Adrenal gland (tissue), 12 donors: ENCODE results near the gene CNTN5. TPM values are rescaled to one million over a fixed set of nuclear protein-coding genes. Genes with fewer than 3 reads are reported as not detected.
A peak's percentile ranks its signal among the peaks of the same experiment; 100 is the strongest.

ENCODE experiments used
- DNase-seq, 7 donors: peaks; one replicate each; pipeline ENCODE4 v3.0.0-alpha.2; 2019 to 2020
- H3K27ac ChIP-seq, 5 donors: fragments of 200-600 bp; sonication (generic) in 4 of 5; 1 replicate in 3 of 5; 2 replicates in 2 of 5; pipeline versions ENCODE4 v1.5.1 to v1.8.0; 2016 to 2020; ENCODE audit warnings: mild to moderate bottlenecking in 1 of 5
- H3K27me3 ChIP-seq: fragments of 200-600 bp; 2 replicates; pipeline ENCODE4 v1.8.0; 2021
- H3K36me3 ChIP-seq, 2 donors: fragments of 200-600 bp; replicated peaks in 1 of 2; 1 replicate in 1 of 2; 2 replicates in 1 of 2; pipeline versions ENCODE4 v1.5.1 to v1.8.0; 2018 to 2022
- H3K4me1 ChIP-seq, 2 donors: fragments of 200-600 bp; replicated peaks in 1 of 2; 1 replicate in 1 of 2; 2 replicates in 1 of 2; pipeline versions ENCODE4 v1.5.1 to v1.8.0; 2018 to 2021
- H3K4me3 ChIP-seq, 4 donors: fragments of 200-600 bp; sonication (generic) in 3 of 4; one replicate each; pipeline ENCODE4 v1.5.1; 2016 to 2018
- H3K9me3 ChIP-seq, 3 donors: fragments of 200-600 bp; sonication (generic) in 1 of 3; replicated peaks in 1 of 3; 1 replicate in 2 of 3; 2 replicates in 1 of 3; pipeline versions ENCODE4 v1.5.1 to v1.8.0; 2016 to 2021
- POLR2A ChIP-seq, 2 donors: fragments of 450-650 bp; IDR thresholded peaks; one replicate each; pipeline ENCODE4 v1.6.1; 2017; ENCODE audit warnings: antibody characterized with exemption in 2 of 2, mild to moderate bottlenecking in 2 of 2, moderate library complexity in 1 of 2
- WGBS, 4 donors: extraction: QIAGEN DNeasy Blood & Tissue Kit in 2 of 4; methylation state at CpG; one replicate each; pipeline versions ENCODE4 v1.1.5 to v1.1.7; 2013 to 2017; 5-methylcytosine and 5-hydroxymethylcytosine counted together
- intact Hi-C, 2 donors: fragments of 100-400 bp; cut with DNase I; formaldehyde crosslinking; loops; one replicate each; pipeline versions ENCODE4 v1.14.1 to v1.15.0; 2022 to 2023
- polyA plus RNA-seq, 3 donors: library from polyadenylated mRNA; stranded (reverse); fragments of 200-250 nt in 2 of 3; fragments of 350-450 nt in 1 of 3; fragmentation: Illumina TruSeq in 1 of 3; extraction: RNeasy Lipid Tissue Mini Kit (QIAGEN cat#74804) in 1 of 3; gene quantifications; one replicate each; pipeline ENCODE4 v1.2.3, GENCODE V29; 2013 to 2014
- total RNA-seq, 9 donors: library from RNA; depleted of rRNA in 4 of 9; stranded (reverse); fragments of >200 nt in 4 of 9; fragments of 120-200 nt in 1 of 9; fragmentation: NEBNext Ultra II Directional in 1 of 9; extraction: Animal tissue kit (Norgen Biotek cat#: 25700) in 1 of 9; gene quantifications; one replicate each; pipeline versions ENCODE4 v1.1.0 to v1.2.4, GENCODE V29; 2013 to 2023
- TF ChIP-seq, protein P1 (sequence below), 6 experiments: fragments of 450-650 bp in 4 of 6; fragments of 200-600 bp in 2 of 6; sonication (generic) in 1 of 6; IDR thresholded peaks; 1 replicate in 5 of 6; 2 replicates in 1 of 6; pipeline versions ENCODE4 v1.5.1 to v1.8.0; 2016 to 2021; ENCODE audit warnings: antibody characterized with exemption in 6 of 6, mild to moderate bottlenecking in 2 of 6, moderate library complexity in 1 of 6
- donor health status: healthy with polysubstance abuse.
- donor health status: Bipolar disorder and iron deficiency.
- donor health status: DM: yes; HTN: yes; CAD: no.
- donor health status: DM: no; HTN: no; CAD: no.
- donor health status: DM: no; HTN: no; CAD: no.
- donor health status: DM: yes; HTN: yes; CAD: no.

Gene CNTN5
- total and polyA plus RNA-seq, 12 donors: 0.07 to 107 (median 0.30) TPM; not detected in 8

DNA sequence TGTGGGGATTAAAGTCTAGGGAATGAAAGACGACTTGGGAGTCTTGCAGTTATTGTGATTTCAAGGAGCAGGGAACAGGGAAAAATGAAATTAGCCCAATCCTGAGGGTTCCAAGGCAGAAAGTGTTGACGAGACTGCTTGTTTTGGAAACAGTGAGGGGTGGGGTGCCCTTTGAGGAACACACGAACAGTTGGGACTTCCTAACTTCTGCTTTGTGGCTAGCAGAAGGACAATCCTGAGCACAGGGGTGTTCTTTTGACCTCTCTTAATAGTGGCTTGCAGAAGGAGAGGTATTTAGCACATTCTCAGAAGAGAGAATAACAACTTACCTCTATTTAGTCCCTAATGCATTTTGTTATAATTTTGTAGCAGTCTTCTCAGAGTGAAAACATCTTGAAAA, 1120.5 kb downstream of the CNTN5 start:
- intact Hi-C loops: no loop called here
- H3K27me3 ChIP-seq: no peaks in the 10 kb centered on the region
- H3K9me3 ChIP-seq: no peaks in the 10 kb centered on the region
- H3K4me1 ChIP-seq: no peaks in the 10 kb centered on the region
- TF ChIP-seq POLR2A (IDR thresholded peaks at IDR 0.05): no peak
- TF ChIP-seq, protein P1, sequence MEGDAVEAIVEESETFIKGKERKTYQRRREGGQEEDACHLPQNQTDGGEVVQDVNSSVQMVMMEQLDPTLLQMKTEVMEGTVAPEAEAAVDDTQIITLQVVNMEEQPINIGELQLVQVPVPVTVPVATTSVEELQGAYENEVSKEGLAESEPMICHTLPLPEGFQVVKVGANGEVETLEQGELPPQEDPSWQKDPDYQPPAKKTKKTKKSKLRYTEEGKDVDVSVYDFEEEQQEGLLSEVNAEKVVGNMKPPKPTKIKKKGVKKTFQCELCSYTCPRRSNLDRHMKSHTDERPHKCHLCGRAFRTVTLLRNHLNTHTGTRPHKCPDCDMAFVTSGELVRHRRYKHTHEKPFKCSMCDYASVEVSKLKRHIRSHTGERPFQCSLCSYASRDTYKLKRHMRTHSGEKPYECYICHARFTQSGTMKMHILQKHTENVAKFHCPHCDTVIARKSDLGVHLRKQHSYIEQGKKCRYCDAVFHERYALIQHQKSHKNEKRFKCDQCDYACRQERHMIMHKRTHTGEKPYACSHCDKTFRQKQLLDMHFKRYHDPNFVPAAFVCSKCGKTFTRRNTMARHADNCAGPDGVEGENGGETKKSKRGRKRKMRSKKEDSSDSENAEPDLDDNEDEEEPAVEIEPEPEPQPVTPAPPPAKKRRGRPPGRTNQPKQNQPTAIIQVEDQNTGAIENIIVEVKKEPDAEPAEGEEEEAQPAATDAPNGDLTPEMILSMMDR (IDR thresholded peaks at IDR 0.05): no peak
- DNase-seq: no peak
- no peaks in the 10 kb centered on the region for H3K36me3 ChIP-seq
- H3K27ac ChIP-seq: no peak overlapping the region
- H3K4me3 ChIP-seq: no peak overlapping the region
- 67 to 75% (median 69%) methylated on average over 3 of the region's 3 CpGs for WGBS, 4 donors

DNA sequence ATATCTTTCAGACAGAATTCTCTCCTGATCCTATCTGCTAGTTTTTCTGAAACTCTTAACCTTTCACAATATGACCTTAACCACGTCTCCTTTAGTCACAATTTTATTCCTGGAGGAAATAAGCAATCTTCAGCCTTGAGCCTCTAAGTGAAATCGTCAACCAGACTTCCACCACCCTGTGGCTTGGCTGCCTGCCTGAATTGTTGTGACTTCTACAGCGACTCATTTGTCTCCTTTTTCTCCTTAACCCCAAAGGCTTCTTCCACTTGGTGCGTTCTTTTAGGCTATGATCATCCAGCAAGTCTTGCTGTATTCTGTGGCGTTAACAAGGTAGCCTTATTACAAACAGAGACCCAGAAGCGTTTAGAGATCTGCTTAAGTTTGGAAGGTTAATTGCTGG, 1131.2 kb downstream of the CNTN5 start:
- 37 to 44% (median 38%) methylated on average over 6 of the region's 6 CpGs for WGBS, 4 donors

DNA sequence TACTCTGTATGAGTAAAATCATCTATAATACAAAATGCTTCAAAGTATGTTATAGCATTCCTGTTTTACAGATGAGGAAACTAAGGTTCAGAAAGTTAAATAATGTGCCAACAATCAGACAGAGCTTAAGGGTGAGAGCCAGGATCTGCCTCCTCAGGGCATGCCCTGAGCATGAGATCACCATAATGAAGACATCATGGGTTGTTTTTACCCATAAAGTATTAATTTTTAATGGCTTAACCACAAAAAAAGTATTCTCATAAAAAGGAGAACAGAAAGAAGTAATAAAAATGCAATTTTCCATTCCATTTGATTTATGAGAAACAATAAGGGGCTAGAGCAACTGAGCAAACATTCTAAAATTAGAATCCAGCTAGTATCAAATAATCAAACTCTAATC, 1132.0 kb downstream of the CNTN5 start:
- no peak overlapping the region for H3K27ac ChIP-seq
- no peak overlapping the region for H3K4me3 ChIP-seq
- TF ChIP-seq POLR2A (IDR thresholded peaks at IDR 0.05): no peak
- TF ChIP-seq, protein P1 (IDR thresholded peaks at IDR 0.05): no peak
- intact Hi-C loops: no loop called here
- H3K36me3 ChIP-seq: no peaks in the 10 kb centered on the region
- no peaks in the 10 kb centered on the region for H3K27me3 ChIP-seq
- H3K9me3 ChIP-seq: no peaks in the 10 kb centered on the region
- no peak for DNase-seq
- H3K4me1 ChIP-seq: no peaks in the 10 kb centered on the region

More for the DNA sequence above, 1131.2 kb downstream of the CNTN5 start:
- Histone ChIP-seq H3K27me3 (no peaks in the 10 kb centered on the region), H3K4me3 (no peak overlapping the region), H3K27ac (no peak overlapping the region), H3K4me1 (no peaks in the 10 kb centered on the region), H3K9me3 (no peaks in the 10 kb centered on the region), H3K36me3 (no peaks in the 10 kb centered on the region)
- intact Hi-C loops: no loop called here
- no peak for TF ChIP-seq POLR2A (IDR thresholded peaks at IDR 0.05)
- TF ChIP-seq, protein P1 (IDR thresholded peaks at IDR 0.05): no peak
- peak in 2 of 7 donors; percentile 11 to 14 for DNase-seq

DNA sequence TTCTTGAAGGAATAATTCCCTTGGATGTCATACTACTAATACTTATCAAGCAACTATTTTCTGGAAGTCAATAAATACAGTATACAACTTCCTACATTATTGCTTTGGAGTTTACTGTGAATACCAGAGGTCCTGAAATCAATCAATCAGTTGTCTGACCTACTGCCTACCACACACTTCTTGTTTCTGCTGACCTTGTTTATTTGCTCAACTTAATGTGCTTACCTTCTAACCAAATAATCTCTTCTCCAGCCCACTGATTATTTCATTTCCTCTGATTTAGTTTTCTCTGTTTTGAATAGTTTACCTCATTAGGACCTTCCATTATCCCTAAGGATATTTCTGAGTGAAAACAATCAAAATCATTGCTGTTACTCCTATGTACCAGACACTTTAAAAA, 1142.7 kb downstream of the CNTN5 start:
- Histone ChIP-seq H3K9me3 (no peaks in the 10 kb centered on the region), H3K27ac (no peak overlapping the region), H3K27me3 (no peaks in the 10 kb centered on the region), H3K4me3 (no peak overlapping the region), H3K4me1 (no peaks in the 10 kb centered on the region), H3K36me3 (no peaks in the 10 kb centered on the region)
- no peak for TF ChIP-seq POLR2A (IDR thresholded peaks at IDR 0.05)
- TF ChIP-seq, protein P1 (IDR thresholded peaks at IDR 0.05): no peak
- intact Hi-C loops: no loop called here
- no peak for DNase-seq
